NCI-H146 treated with DMSO at 0.1 percent for 48 hours (cell line): ENCODE data around the gene CYP2A7.
"Not testable (repeated sequence)": the region's sequence is repeated elsewhere in the genome, so short reads cannot be mapped to it uniquely, and the experiment has no call there.

Experiments used
- DNase-seq: peaks from one replicate; lab custom pipeline; 2025; ENCODE audit not compliant: unreplicated experiment; lab: John Stamatoyannopoulos, UW

Gene CYP2A7

DNA sequence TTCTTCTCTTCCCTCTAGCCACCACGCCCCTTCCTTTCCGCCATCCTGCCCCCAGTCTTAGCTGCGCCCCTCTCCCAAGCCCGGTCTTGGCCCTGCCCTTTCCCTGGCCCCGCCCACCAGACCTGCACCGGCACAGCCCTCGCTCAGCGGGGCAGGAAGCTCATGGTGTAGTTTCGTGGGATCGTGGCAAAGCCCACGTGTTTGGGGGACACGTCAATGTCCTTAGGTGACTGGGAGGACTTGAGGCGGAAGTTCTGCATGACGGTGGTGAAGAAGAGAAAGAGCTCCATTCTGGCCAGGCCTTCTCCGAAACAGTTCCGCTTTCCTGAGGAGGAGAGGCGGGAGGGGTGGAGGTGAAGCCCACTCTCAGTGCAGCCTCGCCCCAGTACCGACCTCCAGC is 38.4 kb downstream of the CYP2A7 start:
- DNase-seq: not testable (repeated sequence)

- not testable (repeated sequence) for DNase-seq
Observed at GRCh38 chr19:40842997-40843652, 38.9 kb downstream of the CYP2A7 start.

GRCh38 chr19:40842012-40842411 is 40.0 kb downstream of the CYP2A7 start:
- not testable (repeated sequence) for DNase-seq

DNA sequence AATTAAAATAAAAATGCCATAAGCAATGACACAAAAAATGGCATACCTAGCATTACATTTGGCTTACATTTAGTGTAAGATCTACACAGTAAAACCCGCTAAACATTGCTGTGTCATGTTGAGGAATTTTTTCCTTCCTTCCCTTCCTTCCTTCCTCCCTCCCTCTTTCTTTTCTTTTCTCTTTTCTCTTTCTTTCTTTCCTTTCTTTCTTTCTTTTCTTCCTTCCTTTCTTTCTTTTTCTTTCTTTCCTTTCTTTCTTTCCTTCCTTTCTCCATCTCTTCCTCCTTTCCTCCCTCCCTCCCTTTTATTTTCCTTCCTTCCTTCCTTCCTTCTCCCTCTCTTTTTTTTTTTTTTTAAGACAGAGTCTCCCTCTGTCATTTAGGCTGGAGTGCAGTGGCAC is 43.6 kb downstream of the CYP2A7 start:
- DNase-seq: not testable (repeated sequence)

DNA sequence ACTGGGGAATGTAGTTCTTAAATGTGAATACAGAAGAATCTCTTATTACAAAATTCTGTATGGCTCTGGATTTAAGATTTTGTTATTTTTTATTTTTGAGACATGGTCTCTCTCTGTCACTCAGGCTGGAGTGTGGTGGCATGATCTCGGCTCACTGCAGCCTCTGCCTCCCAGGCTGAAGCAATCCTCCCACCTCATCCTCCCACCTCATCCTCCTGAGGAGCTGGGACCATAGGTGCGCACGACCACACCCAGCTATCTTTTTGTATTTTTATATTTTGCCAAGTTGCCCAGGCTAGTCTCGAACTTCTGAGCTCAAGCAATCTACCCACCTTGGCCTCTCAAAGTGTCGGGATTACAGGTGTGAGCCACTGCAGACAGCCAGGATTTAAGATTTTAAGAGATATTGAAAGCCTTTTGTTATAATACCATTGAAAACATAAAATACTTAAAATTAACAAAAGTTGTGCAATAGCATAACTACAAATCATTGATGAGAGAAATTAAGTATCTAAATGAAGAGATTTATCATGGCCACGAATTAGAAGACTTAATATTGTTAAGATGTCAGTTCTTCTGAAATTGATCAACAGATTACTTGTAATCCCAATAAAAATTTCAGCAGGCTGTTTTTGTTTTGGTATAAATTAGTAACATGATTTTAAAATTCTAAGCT is 45.1 kb downstream of the CYP2A7 start:
- DNase-seq: no peak

DNA sequence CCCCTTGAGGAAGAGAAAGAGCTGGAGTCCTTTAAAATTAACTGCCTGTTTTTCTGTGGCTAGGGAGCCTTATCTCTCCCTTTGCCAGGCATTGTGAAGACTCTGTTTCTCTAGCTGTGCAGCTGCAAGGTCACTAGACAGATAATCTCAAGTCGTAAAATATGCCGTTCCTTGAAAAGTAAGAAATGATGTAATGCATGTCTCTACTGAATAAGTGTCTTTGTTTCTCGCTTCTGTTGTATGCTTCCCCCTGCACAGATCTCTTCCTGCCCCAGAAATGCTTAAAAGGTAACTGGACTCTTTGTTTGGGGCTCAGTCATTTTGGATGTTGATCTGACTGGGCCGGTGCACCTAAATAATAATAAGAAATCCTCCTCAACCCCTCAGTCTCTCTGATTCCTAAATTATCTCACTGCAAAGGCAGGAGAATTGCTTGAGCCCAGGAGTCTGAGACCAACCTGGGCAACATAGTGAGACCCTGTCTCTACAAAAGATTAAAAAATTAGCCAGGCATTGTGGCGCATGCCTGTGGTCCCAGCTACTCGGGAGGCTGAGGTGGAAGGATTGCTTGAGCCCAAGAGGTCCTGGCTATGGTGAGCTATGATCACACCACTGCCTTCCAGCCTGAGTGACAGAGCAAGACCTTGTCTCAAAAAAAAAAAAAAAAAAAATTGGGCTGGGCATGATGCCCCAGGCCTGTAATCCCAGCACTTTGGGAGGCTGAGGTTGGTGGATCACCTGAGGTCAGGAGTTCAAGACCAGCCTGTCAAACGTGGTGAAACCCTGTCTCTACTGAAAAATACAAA is 48.1 kb downstream of the CYP2A7 start:
- not testable (repeated sequence) for DNase-seq

DNA sequence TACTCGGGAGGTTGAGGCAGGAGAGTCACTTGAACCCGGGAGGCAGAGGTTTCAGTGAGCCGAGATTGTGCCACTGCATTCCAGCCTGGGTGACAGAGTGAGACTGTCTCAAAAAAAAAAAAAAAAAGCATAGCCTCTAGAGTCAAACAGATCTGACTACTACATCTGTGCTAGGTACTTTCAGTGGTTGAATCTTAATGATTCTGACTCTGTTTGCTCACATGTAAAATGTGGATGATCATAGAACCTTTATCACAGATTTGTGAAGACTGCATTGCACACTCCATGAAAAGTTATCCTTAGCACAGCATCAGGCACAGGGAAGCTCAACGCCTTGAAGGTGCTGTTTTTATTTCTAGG is 49.6 kb downstream of the CYP2A7 start:
- not testable (repeated sequence) for DNase-seq

GRCh38 chr19:40831502-40832430 is 50.3 kb downstream of the CYP2A7 start:
- no peak for DNase-seq

DNA sequence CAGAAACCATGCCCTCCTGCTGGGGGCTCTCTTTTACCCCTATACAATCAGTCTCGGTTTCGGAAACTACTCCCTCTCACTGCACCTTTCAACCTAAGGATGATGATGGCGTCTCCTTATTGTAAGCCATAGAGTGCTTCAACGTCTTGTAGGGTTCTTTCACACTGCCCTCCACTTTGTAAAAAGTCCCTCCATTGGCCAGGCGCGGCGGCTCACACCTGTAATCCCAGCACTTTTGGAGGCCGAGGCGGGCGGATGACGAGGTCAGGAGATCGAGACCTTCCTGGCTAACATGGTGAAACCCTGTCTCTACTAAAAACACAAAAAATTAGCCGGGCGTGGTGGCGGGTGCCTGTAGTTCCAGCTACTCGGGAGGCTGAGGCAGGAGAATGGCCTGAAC is 51.3 kb downstream of the CYP2A7 start:
- DNase-seq: not testable (repeated sequence)

DNA sequence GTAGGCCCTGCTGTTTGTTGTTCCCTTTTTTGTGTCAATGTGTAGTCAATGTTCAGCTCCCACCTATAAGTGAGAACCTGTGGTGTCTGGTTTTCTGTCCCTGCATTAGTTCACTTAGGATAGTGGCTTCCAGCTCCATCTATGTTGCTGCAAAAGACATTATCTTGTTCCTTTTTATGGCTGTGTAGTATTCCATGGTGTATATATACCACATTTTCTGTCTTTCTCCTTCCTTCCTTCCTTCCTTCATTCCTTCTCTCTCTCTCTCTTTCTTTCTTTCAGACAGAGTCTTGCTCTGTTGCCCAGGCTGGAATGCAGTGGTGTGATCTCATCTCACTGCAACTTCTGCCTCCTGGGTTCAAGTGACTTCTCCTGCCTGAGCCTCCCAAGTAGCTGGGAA is 52.8 kb downstream of the CYP2A7 start:
- no peak for DNase-seq

DNA sequence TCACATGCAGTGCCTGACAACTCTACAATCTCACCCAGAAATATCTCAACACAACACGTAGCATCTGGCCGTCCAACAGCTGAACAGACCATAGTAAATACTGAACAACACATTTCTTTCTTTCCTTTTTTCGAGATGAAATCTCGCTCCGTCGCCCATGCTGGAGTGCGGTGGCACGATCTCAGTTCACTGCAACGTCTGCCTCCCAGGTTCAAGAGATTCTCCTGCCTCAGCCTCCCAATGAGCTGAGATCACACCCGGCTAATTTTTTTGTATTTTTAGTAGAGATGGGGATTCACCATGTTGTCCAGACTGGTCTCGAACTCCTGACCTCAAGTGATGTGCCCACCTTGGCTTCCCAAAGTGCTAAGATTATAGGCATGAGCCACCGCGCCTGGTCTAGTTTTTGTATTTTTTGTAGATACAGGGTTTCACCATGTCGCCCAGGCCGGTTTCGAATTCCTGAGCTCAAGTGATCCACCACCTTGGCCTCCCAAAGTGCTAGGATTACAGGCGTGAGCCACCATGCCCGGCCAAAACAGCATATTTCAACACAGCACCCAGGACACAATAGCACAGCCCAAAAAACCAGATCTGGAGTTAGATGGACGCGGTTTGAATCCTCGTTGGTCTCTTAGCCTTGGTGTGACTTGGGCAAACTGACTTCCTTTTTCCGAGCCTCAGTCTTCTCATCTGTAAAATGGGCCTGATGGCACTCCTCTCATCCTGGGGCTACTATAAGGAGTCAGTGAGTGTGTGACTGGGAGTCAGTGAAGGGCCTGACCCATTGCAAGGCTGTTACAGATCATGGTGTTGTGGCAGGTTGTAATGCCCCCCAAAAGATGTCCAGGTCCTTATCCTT is 54.4 kb downstream of the CYP2A7 start:
- DNase-seq: no peak

GRCh38 chr19:40826699-40827385 is 55.2 kb downstream of the CYP2A7 start:
- not testable (repeated sequence) for DNase-seq

- DNase-seq: not testable (repeated sequence)
Observed at GRCh38 chr19:40826312-40826698, 55.7 kb downstream of the CYP2A7 start.

DNA sequence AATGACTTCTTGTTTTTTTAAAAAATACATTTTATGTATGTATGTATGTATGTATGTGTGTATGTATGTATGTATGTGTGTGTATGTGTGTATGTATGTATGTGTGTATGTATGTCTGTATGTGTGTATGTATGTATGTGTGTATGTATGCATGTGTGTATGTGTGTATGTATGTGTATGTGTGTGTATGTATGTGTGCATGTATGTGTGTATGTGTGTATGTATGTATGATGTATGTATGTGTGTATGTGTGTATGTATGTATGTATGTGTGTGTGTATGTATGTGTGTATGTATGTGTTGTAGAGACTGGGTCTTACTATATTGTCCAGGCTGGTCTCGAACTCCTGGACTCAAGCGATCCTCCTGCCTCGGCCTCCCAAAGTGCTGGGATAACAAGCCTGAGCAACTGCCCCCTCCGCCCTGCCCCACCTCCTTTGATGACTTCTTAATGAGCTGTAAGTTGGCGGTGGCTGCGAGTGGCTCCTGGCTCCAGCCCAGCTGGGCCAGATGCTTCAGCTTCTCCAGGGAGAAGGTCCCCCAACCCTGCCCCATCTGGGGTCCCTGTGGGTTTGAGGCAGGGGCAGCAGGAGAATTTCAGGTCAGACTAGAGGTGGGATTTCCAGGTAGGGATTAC is 56.5 kb downstream of the CYP2A7 start:
- not testable (repeated sequence) for DNase-seq
